Measurements from ENCODE around the gene FAM32A.

FAM32A gene

GRCh38 chr19:16228637-16229321 lies 43.6 kb downstream of the FAM32A start:
- TF ChIP-seq CTCF (conservative IDR thresholded peaks at IDR 0.05; ENCODE audit: low read length): no peak
- no peak for DNase-seq (ENCODE audit: low read depth)
- H3K4me3 ChIP-seq (ENCODE audit: low read length): no peak overlapping the region

- no peak for DNase-seq (ENCODE audit: low read depth)
- H3K4me3 ChIP-seq (ENCODE audit: low read length): no peak overlapping the region
- no peak for TF ChIP-seq CTCF (conservative IDR thresholded peaks at IDR 0.05; ENCODE audit: low read length)
Measured at GRCh38 chr19:16229322-16229641, 44.1 kb downstream of the FAM32A start.

GRCh38 chr19:16232127-16232526 lies 46.9 kb downstream of the FAM32A start:
- no peak for DNase-seq (ENCODE audit: low read depth)
- H3K4me3 ChIP-seq (ENCODE audit: low read length): no peak overlapping the region
- no peak for TF ChIP-seq CTCF (conservative IDR thresholded peaks at IDR 0.05; ENCODE audit: low read length)

- TF ChIP-seq CTCF (conservative IDR thresholded peaks at IDR 0.05; ENCODE audit: low read length): no peak
- no peak overlapping the region for H3K4me3 ChIP-seq (ENCODE audit: low read length)
- DNase-seq (ENCODE audit: low read depth): no peak
Measured at GRCh38 chr19:16232568-16232967, 47.4 kb downstream of the FAM32A start.

DNA sequence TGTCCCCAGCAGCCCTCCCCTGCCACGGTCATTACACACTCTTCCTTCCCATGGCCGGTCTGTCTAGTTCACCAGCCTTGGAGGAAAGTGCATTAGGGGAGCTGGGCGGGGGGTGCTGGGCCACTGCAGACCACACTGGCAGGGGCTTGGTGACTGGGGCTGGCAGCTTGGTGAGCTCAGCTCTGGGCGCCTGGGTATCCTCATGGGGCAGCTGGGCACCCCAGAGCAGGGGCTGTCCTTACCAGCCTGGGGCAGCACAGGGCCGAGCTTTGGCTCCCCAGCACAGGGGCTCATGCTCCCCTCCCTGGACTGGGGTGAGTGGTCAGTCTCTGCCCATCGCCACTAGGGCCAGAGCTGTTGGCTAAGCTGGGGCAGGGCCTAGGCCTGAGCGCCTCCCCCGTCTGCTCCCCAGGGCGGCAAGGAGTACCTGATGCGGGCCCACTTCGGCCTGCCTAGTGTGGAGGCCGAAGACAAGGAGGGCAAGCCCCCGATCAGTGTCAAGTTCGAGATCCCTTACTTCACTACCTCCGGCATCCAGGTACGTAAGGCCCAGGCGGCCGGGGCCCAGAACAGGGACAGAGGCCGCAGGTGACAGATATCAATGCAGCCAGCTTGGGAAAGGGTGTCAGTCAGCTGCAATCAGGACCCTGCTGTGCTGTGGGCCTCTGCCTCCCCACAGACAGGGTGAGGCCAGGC lies 48.0 kb downstream of the FAM32A start:
- DNase-seq (ENCODE audit: low read depth): no peak
- H3K4me3 ChIP-seq (ENCODE audit: low read length): no peak overlapping the region
- TF ChIP-seq CTCF (conservative IDR thresholded peaks at IDR 0.05; ENCODE audit: low read length): no peak

- no peak for DNase-seq (ENCODE audit: low read depth)
- no peak overlapping the region for H3K4me3 ChIP-seq (ENCODE audit: low read length)
- no peak for TF ChIP-seq CTCF (conservative IDR thresholded peaks at IDR 0.05; ENCODE audit: low read length)
Measured at GRCh38 chr19:16233836-16234551, 48.8 kb downstream of the FAM32A start.

All from AG10803 (cell line).